Measurements from ENCODE around the gene UBE2D2. TPM values are rescaled to one million over a fixed set of nuclear protein-coding genes. Genes with fewer than 3 reads are reported as not detected.
A peak's percentile ranks its signal among the peaks of the same experiment; 100 is the strongest.

UBE2D2 gene
- total and polyA plus RNA-seq, 10 of the 15 experiments (the other 5 are each of a cell fraction or from before 2014, with no cell fraction given): 58.6 to 245 (median 128) TPM

GRCh38 chr5:139651853-139652787 lies 91.0 kb downstream of the UBE2D2 start (continued):
- TF ChIP-seq CTCF (IDR thresholded peaks at IDR 0.05 in 2 of 3, conservative IDR thresholded peaks at IDR 0.05 in 1 of 3; ENCODE audit: control insufficient read depth in 2 of 3, extremely low read depth in 1 of 3, insufficient read depth in 1 of 3, low read depth in 3 of 3, low read length in 3 of 3) (no peak), RAD51 (IDR thresholded peaks at IDR 0.05) (peak; percentile 56; the same call in 1 of the 2 replicates), IRF4 (IDR thresholded peaks at IDR 0.05; ENCODE audit: low read depth, low read length) (peak; percentile 85), NR2F1 (conservative IDR thresholded peaks at IDR 0.05) (peak; percentile 74), PBX3 (IDR thresholded peaks at IDR 0.05; ENCODE audit: insufficient replicate concordance, low read depth, low read length) (no peak), LARP7 (IDR thresholded peaks at IDR 0.05) (0 out of 2 replicates have a peak, but pooled peaks have one; percentile 37), TARDBP (IDR thresholded peaks at IDR 0.05; ENCODE audit: borderline replicate concordance) (no peak), NFIC (IDR thresholded peaks at IDR 0.05; ENCODE audit: low read depth, low read length) (no peak), CREM (IDR thresholded peaks at IDR 0.05; ENCODE audit: low read depth) (peak; percentile 50), ATF7 (IDR thresholded peaks at IDR 0.05; ENCODE audit: low read depth) (peak; percentile 67), IRF5 (IDR thresholded peaks at IDR 0.05; ENCODE audit: borderline replicate concordance) (no peak), ZBED1 (IDR thresholded peaks at IDR 0.05; ENCODE audit: borderline replicate concordance) (peak; percentile 33; the same call in 1 of the 2 replicates), CBFB (IDR thresholded peaks at IDR 0.05; ENCODE audit: low read depth) (no peak), BMI1 (IDR thresholded peaks at IDR 0.05; ENCODE audit: borderline replicate concordance) (0 out of 2 replicates have a peak, but pooled peaks have one; percentile 60), IKZF1 (conservative IDR thresholded peaks at IDR 0.05) (peak; percentile 92), RELA (IDR thresholded peaks at IDR 0.05; ENCODE audit: borderline replicate concordance, partially characterized antibody) (peak; percentile 52), ZNF24 (IDR thresholded peaks at IDR 0.05) (no peak), NFYB (IDR thresholded peaks at IDR 0.05; ENCODE audit: insufficient read depth, low read depth, low read length) (peak; percentile 39; the same call in 1 of the 2 replicates), NR2C1 (IDR thresholded peaks at IDR 0.05) (no peak; the same call in 1 of the 2 replicates)
- TF ChIP-seq, protein P1, sequence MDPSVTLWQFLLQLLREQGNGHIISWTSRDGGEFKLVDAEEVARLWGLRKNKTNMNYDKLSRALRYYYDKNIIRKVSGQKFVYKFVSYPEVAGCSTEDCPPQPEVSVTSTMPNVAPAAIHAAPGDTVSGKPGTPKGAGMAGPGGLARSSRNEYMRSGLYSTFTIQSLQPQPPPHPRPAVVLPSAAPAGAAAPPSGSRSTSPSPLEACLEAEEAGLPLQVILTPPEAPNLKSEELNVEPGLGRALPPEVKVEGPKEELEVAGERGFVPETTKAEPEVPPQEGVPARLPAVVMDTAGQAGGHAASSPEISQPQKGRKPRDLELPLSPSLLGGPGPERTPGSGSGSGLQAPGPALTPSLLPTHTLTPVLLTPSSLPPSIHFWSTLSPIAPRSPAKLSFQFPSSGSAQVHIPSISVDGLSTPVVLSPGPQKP (IDR thresholded peaks at IDR 0.05; ENCODE audit: low read depth, low read length): no peak
- TF ChIP-seq, protein P2, sequence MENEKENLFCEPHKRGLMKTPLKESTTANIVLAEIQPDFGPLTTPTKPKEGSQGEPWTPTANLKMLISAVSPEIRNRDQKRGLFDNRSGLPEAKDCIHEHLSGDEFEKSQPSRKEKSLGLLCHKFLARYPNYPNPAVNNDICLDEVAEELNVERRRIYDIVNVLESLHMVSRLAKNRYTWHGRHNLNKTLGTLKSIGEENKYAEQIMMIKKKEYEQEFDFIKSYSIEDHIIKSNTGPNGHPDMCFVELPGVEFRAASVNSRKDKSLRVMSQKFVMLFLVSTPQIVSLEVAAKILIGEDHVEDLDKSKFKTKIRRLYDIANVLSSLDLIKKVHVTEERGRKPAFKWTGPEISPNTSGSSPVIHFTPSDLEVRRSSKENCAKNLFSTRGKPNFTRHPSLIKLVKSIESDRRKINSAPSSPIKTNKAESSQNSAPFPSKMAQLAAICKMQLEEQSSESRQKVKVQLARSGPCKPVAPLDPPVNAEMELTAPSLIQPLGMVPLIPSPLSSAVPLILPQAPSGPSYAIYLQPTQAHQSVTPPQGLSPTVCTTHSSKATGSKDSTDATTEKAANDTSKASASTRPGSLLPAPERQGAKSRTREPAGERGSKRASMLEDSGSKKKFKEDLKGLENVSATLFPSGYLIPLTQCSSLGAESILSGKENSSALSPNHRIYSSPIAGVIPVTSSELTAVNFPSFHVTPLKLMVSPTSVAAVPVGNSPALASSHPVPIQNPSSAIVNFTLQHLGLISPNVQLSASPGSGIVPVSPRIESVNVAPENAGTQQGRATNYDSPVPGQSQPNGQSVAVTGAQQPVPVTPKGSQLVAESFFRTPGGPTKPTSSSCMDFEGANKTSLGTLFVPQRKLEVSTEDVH (IDR thresholded peaks at IDR 0.05; ENCODE audit: low read depth, partially characterized antibody): peak; percentile 11
